Stimulated activated CD4-positive, alpha-beta T cell treated with anti-CD3 and anti-CD28 coated beads, Interleukin-1b, Interleukin-23, amount 100 ng/mL, for 24 hours (primary cell): ENCODE results near the gene CAMTA1.

Experiments used
- DNase-seq, 4 experiments: peaks; one replicate each; pipeline ENCODE4 v3.0.0-alpha.2; 2020; ENCODE audit warnings: low read depth in 4 of 4, low spot score in 1 of 4

CAMTA1 gene

GRCh38 chr1:7497107-7497637 lies 711.9 kb downstream of the CAMTA1 start:
- no peak for DNase-seq

GRCh38 chr1:7500381-7501083 lies 715.3 kb downstream of the CAMTA1 start:
- no peak for DNase-seq

GRCh38 chr1:7501084-7501491 lies 715.8 kb downstream of the CAMTA1 start:
- DNase-seq, result no peak

GRCh38 chr1:7501723-7502603 lies 716.7 kb downstream of the CAMTA1 start:
- no peak for DNase-seq

GRCh38 chr1:7503691-7504437 lies 718.6 kb downstream of the CAMTA1 start:
- DNase-seq, result no peak

GRCh38 chr1:7504438-7504720 lies 719.1 kb downstream of the CAMTA1 start:
- no peak for DNase-seq

GRCh38 chr1:7505094-7505770 lies 720.0 kb downstream of the CAMTA1 start:
- DNase-seq, result no peak

- DNase-seq, result no peak
Observed at GRCh38 chr1:7505771-7506453, 720.7 kb downstream of the CAMTA1 start.

GRCh38 chr1:7506454-7507284 lies 721.4 kb downstream of the CAMTA1 start:
- DNase-seq, result no peak

GRCh38 chr1:7507285-7508019 lies 722.2 kb downstream of the CAMTA1 start:
- DNase-seq, result no peak

- DNase-seq, result no peak
Observed at GRCh38 chr1:7508052-7508933, 723.0 kb downstream of the CAMTA1 start.

- DNase-seq, result no peak
Observed at GRCh38 chr1:7508934-7509519, 723.8 kb downstream of the CAMTA1 start.

GRCh38 chr1:7509598-7509997 lies 724.3 kb downstream of the CAMTA1 start:
- DNase-seq, result no peak

- DNase-seq, result no peak
Observed at GRCh38 chr1:7510389-7510931, 725.2 kb downstream of the CAMTA1 start.

GRCh38 chr1:7511381-7511780 lies 726.1 kb downstream of the CAMTA1 start:
- no peak for DNase-seq

GRCh38 chr1:7513081-7513480 lies 727.8 kb downstream of the CAMTA1 start:
- DNase-seq, result no peak

GRCh38 chr1:7515175-7515574 lies 729.9 kb downstream of the CAMTA1 start:
- DNase-seq, result no peak
